NCI-H1105 (cell line): ENCODE measurements around the gene EARS2.
"Not testable (repeated sequence)": the region's sequence is repeated elsewhere in the genome, so short reads cannot be mapped to it uniquely, and the experiment has no call there.

Source experiments
- DNase-seq: peaks from one replicate; lab custom pipeline; 2025; lab: John Stamatoyannopoulos, UW

EARS2 gene

DNA sequence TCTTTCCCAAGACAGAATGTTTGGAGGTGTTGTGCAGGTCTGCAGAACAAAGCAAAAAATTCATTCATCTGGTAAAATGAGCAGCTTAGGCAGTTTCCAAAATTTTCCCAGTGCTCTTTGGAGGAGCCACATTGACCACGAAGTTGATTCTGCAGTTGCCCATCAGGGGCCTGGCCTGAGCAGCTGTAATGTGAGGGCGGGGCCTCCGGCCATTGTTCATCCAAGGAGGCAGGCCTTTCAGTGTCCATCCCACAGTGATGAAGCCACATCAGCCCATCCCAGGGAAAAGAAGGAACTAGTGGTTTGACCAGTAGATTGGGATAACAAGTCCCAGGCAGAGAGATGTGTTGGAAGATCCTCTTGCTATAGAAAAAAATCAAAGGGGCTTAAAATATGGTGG lies 10.5 kb upstream of the EARS2 start:
- DNase-seq, result no peak

GRCh38 chr16:23566724-23567123 lies 9.6 kb upstream of the EARS2 start:
- no peak for DNase-seq

GRCh38 chr16:23564575-23565363 lies 7.6 kb upstream of the EARS2 start:
- DNase-seq, result no peak

DNA sequence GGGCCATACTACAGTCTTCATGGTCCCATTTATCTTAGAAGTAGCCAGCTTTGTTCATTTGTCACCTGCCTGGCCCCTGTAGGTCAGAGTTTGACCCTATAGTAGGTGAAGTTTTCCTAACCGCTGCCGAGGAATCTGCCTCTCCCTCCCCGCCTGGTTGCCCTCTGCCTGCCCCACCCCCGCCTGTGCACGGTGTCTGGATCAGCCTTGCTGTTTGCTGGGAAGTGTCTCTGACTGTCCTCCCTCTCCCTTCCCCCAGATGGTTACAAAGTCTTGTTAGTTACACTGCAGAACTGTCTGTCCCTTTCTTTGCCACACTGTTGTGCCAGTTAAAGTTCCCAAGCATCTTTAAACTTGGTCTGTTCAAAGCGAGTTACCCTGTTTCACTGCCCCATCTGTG lies 6.0 kb upstream of the EARS2 start:
- no peak for DNase-seq

DNA sequence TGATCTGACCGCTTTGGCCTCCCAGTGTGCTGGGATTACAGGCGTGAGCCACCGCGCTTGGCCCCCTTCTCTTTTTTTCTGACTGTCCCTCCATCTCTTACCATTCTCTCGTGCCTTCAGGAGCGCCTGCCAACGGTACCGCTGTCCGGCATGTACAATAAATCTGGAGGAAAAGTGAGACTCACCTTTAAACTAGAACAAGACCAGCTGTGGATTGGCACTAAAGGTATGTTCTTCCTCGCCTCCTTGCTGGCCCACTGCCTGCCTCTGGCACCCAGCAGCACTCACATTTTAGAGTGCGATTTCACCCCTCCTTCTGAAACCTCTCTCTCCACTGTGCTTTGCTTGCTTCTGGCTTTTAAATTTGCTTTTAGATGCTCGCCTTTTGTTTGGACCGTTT lies 5.4 kb upstream of the EARS2 start:
- no peak for DNase-seq

- no peak for DNase-seq
These were observed 4.4 kb upstream of the EARS2 start for GRCh38 chr16:23561586-23561985.

- DNase-seq, result no peak
These were observed 891 bp upstream of the EARS2 start for GRCh38 chr16:23557779-23558702.

DNA sequence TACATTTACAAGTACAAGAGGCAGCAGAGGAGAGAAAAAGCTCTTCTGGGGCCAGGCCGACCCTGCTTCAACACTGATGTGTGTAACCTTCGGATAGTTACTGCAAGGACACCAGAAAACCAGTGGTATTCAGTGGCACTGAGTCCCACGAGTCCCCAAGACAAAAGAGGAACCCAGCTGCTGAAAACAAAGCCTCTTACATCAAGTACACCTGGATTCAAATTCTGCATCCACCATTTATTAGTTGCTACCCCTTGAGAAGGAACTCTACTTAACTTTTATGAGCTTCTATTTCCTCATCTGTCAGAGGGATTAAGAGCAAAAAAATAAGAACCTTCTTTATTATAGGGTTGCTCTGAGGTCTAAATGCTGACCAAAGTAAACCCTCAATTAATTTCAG lies 2.6 kb downstream of the EARS2 start:
- DNase-seq, result no peak

- DNase-seq, result no peak
These were observed 5.0 kb downstream of the EARS2 start for GRCh38 chr16:23552161-23552560.

DNA sequence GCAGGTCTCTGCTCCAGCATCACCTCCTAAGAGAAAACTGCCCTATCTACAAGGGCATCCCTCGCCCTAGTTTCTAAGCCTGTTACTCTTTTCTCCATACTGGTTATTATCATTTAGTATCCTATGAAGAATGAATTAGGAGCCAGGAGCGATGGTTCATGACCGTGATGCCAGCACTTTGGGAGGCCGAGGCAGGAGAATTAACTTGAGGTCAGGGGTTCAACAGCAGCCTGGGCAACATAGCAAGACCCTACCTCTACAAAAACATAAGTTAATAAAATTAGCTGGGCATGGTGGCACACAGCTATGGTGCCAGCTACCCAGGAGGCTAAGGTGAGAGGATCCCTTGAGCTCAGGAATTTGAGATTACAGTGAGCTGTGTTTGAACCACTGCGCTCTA lies 7.2 kb downstream of the EARS2 start:
- DNase-seq, result no peak

DNA sequence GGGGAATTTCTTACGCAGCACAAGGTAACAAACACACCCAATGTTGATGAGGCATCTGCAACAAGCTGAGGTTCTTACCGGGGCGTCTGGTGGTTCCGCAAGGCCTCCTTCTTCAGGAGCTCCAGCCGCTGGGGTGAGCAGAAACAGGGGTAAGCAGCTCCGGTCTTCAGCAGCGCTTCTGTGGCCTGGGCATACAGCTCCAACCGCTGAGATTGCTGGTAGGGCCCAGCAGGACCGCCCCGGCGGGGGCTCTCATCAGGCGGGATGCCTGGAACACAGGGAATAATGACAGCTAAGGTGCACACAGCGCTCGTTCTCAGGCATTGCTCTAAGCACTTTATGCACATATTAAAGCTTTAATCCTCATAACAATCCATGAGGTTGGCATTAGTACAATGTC lies 12.7 kb downstream of the EARS2 start:
- no peak for DNase-seq

- not testable (repeated sequence) for DNase-seq
These were observed 16.4 kb downstream of the EARS2 start for GRCh38 chr16:23540817-23541178.

- no peak for DNase-seq
These were observed 16.9 kb downstream of the EARS2 start for GRCh38 chr16:23539984-23540816.

DNA sequence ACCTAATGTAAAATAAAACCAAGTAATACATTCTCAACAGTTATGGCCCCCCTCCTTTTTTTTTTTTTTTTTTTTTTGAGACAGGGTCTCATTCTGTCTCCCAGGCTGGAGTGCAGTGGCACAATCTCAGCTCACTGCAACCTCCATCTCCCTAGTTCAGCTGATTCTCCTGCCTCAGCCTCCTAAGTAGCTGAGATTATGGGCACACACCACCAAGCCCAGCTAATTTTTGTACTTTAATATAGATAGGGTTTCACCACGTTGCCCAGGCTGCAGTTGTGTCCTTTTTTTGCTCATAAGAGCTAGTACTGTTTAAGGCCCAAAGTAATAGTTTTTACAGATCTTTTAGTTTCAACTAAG lies 18.3 kb downstream of the EARS2 start:
- no peak for DNase-seq

GRCh38 chr16:23537390-23537789 lies 19.8 kb downstream of the EARS2 start:
- DNase-seq, result no peak

- no peak for DNase-seq
These were observed 21.2 kb downstream of the EARS2 start for GRCh38 chr16:23535901-23536300.

DNA sequence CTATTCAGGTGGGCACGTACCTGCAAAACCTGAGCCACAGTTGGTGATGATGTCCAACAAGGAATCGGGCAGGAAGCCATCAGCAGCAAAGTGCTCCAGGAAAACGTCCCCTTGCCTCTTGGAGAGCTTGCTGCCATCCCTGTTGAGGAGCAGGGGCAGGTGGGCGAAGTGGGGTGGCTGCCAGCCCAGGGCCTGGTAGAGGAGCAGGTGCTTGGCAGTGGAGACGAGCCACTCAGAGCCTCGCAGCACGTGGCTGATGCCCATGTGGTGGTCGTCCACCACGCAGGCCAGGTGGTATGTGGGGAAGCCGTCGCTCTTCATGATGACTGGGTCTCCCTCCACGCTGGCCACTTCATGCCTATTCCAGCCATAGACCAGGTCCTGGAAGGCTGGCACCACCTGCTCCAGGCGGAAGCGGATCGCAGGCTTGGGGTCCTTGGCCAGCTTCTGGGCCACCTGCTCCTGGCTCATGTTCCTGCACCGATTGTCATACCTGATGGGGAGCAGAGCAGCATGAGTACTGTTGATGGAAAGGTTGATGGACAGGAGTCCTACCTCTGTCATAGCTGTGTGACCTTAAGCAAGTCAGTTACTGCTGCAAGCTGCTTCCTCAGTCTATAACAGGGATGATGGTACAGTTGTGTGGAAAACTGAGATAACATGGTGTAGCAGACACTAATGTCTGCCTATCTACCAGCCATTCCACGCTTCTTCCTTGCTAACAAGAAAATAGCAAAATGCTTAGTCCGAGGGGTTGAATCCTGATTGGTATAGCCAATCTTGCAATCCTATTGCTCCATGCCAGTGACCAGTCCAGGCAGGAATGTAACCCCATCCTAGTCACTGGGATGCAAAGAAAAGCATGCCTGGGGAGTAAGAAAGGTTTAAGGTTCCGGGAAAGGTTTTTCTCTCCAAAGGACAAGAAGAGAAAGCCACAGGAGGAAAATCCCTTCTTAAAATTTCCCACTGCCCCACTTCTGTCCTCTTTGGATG lies 22.0 kb downstream of the EARS2 start:
- DNase-seq, result no peak

DNA sequence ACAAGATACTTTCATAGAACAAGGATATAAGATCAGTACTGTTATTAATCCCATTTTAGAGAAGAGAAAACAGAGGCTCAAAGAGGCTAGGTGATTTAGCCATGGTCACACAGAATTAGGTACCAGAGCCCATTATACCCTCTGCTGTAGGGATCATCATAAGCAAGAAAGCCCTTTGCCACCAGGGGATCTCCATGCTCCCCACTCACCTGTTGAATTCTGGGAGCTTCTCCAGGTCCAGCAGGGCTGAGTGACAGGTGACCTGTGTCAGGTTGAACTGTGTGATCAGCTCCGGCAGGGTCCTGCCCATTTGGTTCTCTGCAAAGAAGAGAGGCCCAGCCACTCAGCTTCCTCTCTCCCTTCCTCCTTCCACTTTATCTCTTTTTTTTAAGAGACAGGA lies 24.7 kb downstream of the EARS2 start:
- DNase-seq, result no peak

DNA sequence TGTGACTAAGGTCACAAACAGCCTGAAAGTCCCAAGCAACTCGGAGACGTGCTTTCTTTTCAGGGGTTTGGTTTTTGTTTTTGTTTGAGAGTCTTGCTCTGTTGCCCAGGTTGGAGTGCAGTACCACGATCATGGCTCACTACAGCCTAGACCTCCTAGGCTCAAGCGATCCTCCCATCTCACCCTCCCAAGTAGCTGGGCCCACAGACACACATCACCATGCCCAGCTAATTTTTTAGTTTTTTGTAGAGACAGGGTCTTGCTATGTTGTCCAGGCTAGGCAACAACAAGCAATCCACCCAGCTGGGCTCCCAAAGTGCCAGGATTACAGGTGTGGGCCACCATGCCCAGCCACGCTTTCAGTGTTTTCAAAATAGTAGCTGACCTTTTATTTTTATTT lies 27.1 kb downstream of the EARS2 start:
- DNase-seq, result no peak

DNA sequence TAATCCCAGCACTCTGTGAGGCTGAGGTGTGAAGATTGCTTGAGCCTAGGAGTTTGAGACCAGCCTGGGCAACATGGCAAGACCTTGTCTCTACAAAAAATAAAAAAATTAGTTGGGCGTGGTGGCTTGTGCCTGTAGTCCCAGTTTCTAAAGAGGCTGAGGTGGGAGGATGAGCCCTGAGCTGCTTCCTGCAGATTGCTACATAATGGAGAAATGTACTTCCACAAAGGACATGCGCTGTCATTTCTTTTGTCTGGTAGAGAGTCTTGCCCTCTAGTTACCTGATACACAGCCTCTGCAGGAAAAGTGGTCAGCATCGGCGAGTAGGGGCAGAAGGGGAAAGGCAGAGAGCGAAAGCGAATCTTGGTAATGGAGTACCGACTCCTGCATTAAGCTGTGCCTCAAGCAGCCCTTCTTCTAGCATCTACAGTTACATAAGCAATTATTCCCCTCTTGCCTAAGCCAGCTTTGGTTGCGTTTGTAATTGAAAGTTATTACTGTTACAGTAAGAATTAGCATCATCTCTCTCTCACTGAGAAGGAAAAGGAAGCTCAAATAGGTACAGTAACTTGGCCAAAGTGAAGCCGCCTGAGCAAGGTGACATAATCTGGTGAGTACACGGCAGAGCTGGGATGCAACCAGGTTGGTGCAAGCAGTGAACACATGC lies 28.4 kb downstream of the EARS2 start:
- DNase-seq, result no peak
